ENCODE results near the gene EML4.

GRCh38 chr2:42335514-42336104 lies 166.5 kb downstream of the EML4 start:
- TF ChIP-seq CTCF (IDR thresholded peaks at IDR 0.05) (no peak), POLR2AphosphoS5 (IDR thresholded peaks at IDR 0.05; ENCODE audit: low read depth, low read length) (no peak), SIN3A (IDR thresholded peaks at IDR 0.05; ENCODE audit: borderline replicate concordance, insufficient read depth, low read depth, low read length) (no peak), TCF7L2 (IDR thresholded peaks at IDR 0.05; ENCODE audit: low read depth, low read length) (no peak)
- TF ChIP-seq, protein P1, sequence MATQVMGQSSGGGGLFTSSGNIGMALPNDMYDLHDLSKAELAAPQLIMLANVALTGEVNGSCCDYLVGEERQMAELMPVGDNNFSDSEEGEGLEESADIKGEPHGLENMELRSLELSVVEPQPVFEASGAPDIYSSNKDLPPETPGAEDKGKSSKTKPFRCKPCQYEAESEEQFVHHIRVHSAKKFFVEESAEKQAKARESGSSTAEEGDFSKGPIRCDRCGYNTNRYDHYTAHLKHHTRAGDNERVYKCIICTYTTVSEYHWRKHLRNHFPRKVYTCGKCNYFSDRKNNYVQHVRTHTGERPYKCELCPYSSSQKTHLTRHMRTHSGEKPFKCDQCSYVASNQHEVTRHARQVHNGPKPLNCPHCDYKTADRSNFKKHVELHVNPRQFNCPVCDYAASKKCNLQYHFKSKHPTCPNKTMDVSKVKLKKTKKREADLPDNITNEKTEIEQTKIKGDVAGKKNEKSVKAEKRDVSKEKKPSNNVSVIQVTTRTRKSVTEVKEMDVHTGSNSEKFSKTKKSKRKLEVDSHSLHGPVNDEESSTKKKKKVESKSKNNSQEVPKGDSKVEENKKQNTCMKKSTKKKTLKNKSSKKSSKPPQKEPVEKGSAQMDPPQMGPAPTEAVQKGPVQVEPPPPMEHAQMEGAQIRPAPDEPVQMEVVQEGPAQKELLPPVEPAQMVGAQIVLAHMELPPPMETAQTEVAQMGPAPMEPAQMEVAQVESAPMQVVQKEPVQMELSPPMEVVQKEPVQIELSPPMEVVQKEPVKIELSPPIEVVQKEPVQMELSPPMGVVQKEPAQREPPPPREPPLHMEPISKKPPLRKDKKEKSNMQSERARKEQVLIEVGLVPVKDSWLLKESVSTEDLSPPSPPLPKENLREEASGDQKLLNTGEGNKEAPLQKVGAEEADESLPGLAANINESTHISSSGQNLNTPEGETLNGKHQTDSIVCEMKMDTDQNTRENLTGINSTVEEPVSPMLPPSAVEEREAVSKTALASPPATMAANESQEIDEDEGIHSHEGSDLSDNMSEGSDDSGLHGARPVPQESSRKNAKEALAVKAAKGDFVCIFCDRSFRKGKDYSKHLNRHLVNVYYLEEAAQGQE (IDR thresholded peaks at IDR 0.05; ENCODE audit: insufficient read depth in 1 of 2, low read depth in 2 of 2, low read length in 1 of 2), result no peak

All from Panc1 (cell line).